Hepatocyte (in vitro differentiated cells): ENCODE data around the gene TRANK1. TPM values are rescaled to one million over a fixed set of nuclear protein-coding genes. Genes with fewer than 3 reads are reported as not detected.
"Not testable (repeated sequence)": the region's sequence is repeated elsewhere in the genome, so short reads cannot be mapped to it uniquely, and the experiment has no call there.

Source experiments
- DNase-seq: peaks from one replicate; pipeline ENCODE4 v3.0.0-alpha.2; 2016; ENCODE audit warnings: low spot score
- H2AFZ ChIP-seq: fragments of 200-600 bp; sonication (generic); 2 replicates; pipeline ENCODE4 v1.6.0; 2016; ENCODE audit warnings: antibody characterized with exemption, mild to moderate bottlenecking
- H3K27ac ChIP-seq: fragments of 200-600 bp; sonication (generic); 2 replicates; pipeline ENCODE4 v1.5.1; 2016; ENCODE audit warnings: mild to moderate bottlenecking
- H3K27me3 ChIP-seq: fragments of 200-600 bp; sonication (generic); 2 replicates; pipeline ENCODE4 v1.6.1; 2016
- H3K36me3 ChIP-seq: fragments of 200-600 bp; sonication (generic); replicated peaks from 2 replicates; pipeline ENCODE4 v1.5.1; 2016; ENCODE audit warnings: low read depth; ENCODE audit not compliant: insufficient read depth
- H3K4me1 ChIP-seq: fragments of 200-600 bp; sonication (generic); 2 replicates; pipeline ENCODE4 v1.5.1; 2016; ENCODE audit warnings: mild to moderate bottlenecking, moderate library complexity; ENCODE audit not compliant: insufficient read depth
- H3K4me2 ChIP-seq: fragments of 200-600 bp; sonication (generic); 2 replicates; pipeline ENCODE4 v1.6.0; 2016
- H3K4me3 ChIP-seq: fragments of 200-600 bp; sonication (generic); 2 replicates; pipeline ENCODE4 v1.5.1; 2016; ENCODE audit warnings: mild to moderate bottlenecking
- H3K79me2 ChIP-seq: fragments of 200-600 bp; sonication (generic); 2 replicates; pipeline ENCODE4 v1.6.0; 2017; ENCODE audit warnings: mild to moderate bottlenecking
- H3K9me2 ChIP-seq: fragments of 200-600 bp; sonication (generic); replicated peaks from 2 replicates; pipeline ENCODE4 v1.6.0; 2017; ENCODE audit warnings: mild to moderate bottlenecking; ENCODE audit not compliant: insufficient read depth
- H3K9me3 ChIP-seq: fragments of 200-600 bp; sonication (generic); 2 replicates; pipeline ENCODE4 v1.5.1; 2016; ENCODE audit warnings: low read depth, mild to moderate bottlenecking
- H4K20me1 ChIP-seq: fragments of 200-600 bp; sonication (generic); 2 replicates; pipeline ENCODE4 v1.6.0; 2016; ENCODE audit warnings: mild to moderate bottlenecking; ENCODE audit not compliant: insufficient read depth, poor library complexity, severe bottlenecking
- CTCF ChIP-seq: fragments of 200-600 bp; sonication (generic); IDR thresholded peaks from 2 replicates; pipeline ENCODE4 v1.5.1; 2016; ENCODE audit warnings: antibody characterized with exemption, mild to moderate bottlenecking; ENCODE audit not compliant: poor library complexity
- EZH2 ChIP-seq: fragments of 200-600 bp; sonication (generic); IDR thresholded peaks from 2 replicates; pipeline ENCODE4 v1.6.1; 2016; ENCODE audit warnings: antibody characterized with exemption, mild to moderate bottlenecking, borderline replicate concordance
- EZH2phosphoT487 ChIP-seq: fragments of 200-600 bp; sonication (generic); IDR thresholded peaks from one replicate; pipeline ENCODE4 v1.6.1; 2018; ENCODE audit warnings: antibody characterized with exemption, mild to moderate bottlenecking, low read depth, moderate library complexity; ENCODE audit not compliant: unreplicated experiment, severe bottlenecking
- WGBS: methylation state at CpG from one replicate; pipeline ENCODE4 v1.1.6; 2016; ENCODE audit warnings: low lambda C conversion rate; ENCODE audit errors: missing lambda C conversion rate; 5-methylcytosine and 5-hydroxymethylcytosine counted together
- polyA plus RNA-seq: library from polyadenylated mRNA; unstranded; fragments of >200 nt; fragmentation: Nextera tagmentation; extraction: Ambion mirVana; gene quantifications from 2 replicates; pipeline ENCODE4 v1.2.1, GENCODE V29; 2016
- total RNA-seq: library from RNA; depleted of rRNA; stranded (reverse); fragments of >200 nt; gene quantifications from 2 replicates; pipeline ENCODE4 v1.2.3, GENCODE V29; 2014

Gene TRANK1
- total and polyA plus RNA-seq, 2 experiments from 2014 or later: 8.5 to 19.9 TPM

- Histone ChIP-seq H3K79me2 (peaks cover 4% of the 10 kb centered on the region), H3K4me3 (no peak overlapping the region), H4K20me1 (no peaks in the 10 kb centered on the region), H2AFZ (no peak overlapping the region), H3K4me1 (peaks cover 14% of the 10 kb centered on the region), H3K27me3 (no peaks in the 10 kb centered on the region), H3K27ac (no peak overlapping the region), H3K9me3 (no peaks in the 10 kb centered on the region), H3K4me2 (no peak overlapping the region), H3K9me2 (no peaks in the 10 kb centered on the region), H3K36me3 (no peaks in the 10 kb centered on the region)
- 83% methylated on average over 3 of the region's 3 CpGs for WGBS
- no peak for DNase-seq
- no peak for TF ChIP-seq CTCF
- TF ChIP-seq EZH2phosphoT487: no peak
- TF ChIP-seq EZH2: no peak
These were observed 39.3 kb downstream of the TRANK1 start for GRCh38 chr3:36905545-36905944.

- no peaks in the 10 kb centered on the region for H3K9me2 ChIP-seq
- 73% methylated on average over 3 of the region's 3 CpGs for WGBS
- H3K4me2 ChIP-seq: no peak overlapping the region
- no peak overlapping the region for H3K4me3 ChIP-seq
- H3K27ac ChIP-seq: no peak overlapping the region
- H2AFZ ChIP-seq: no peak overlapping the region
- no peaks in the 10 kb centered on the region for H3K27me3 ChIP-seq
- peaks cover 4% of the 10 kb centered on the region for H3K79me2 ChIP-seq
- no peak for DNase-seq
- H3K36me3 ChIP-seq: no peaks in the 10 kb centered on the region
- no peaks in the 10 kb centered on the region for H3K9me3 ChIP-seq
- TF ChIP-seq CTCF (peak; percentile 44), EZH2phosphoT487 (no peak)
- H4K20me1 ChIP-seq: no peaks in the 10 kb centered on the region
- peaks cover 14% of the 10 kb centered on the region for H3K4me1 ChIP-seq
These were observed 40.2 kb downstream of the TRANK1 start for GRCh38 chr3:36904641-36905040.

GRCh38 chr3:36904065-36904464 lies 40.8 kb downstream of the TRANK1 start:
- H3K4me3 ChIP-seq, H3K4me2 ChIP-seq, H3K4me1 ChIP-seq, H3K9me2 ChIP-seq, H3K9me3 ChIP-seq, H3K27me3 ChIP-seq, H3K27ac ChIP-seq, H4K20me1 ChIP-seq, H2AFZ ChIP-seq, DNase-seq, H3K79me2 ChIP-seq, H3K36me3 ChIP-seq: not testable (repeated sequence)
- 97% methylated on average over 13 of the region's 13 CpGs for WGBS

- Histone ChIP-seq H3K9me2 (no peaks in the 10 kb centered on the region), H3K27me3 (no peaks in the 10 kb centered on the region), H3K4me1 (peaks cover 2% of the 10 kb centered on the region), H3K27ac (no peak overlapping the region), H3K4me3 (no peak overlapping the region), H4K20me1 (no peaks in the 10 kb centered on the region), H3K4me2 (no peak overlapping the region), H2AFZ (no peak overlapping the region), H3K36me3 (no peaks in the 10 kb centered on the region), H3K79me2 (no peaks in the 10 kb centered on the region), H3K9me3 (no peaks in the 10 kb centered on the region)
- TF ChIP-seq CTCF (no peak), EZH2 (no peak), EZH2phosphoT487 (no peak)
- no peak for DNase-seq
- 55% methylated on average over 10 of the region's 10 CpGs for WGBS
These were observed 41.6 kb downstream of the TRANK1 start for GRCh38 chr3:36903119-36903882.
